Neural progenitor cell (in vitro differentiated cells): ENCODE measurements around the gene ST6GAL1. TPM values are rescaled to one million over a fixed set of nuclear protein-coding genes. Genes with fewer than 3 reads are reported as not detected.

Experiments
- DNase-seq: peaks from one replicate; pipeline ENCODE4 v3.0.0-alpha.2; 2016; ENCODE audit warnings: low spot score
- H2AFZ ChIP-seq: fragments of 200-600 bp; sonication (generic); replicated peaks from 2 replicates; pipeline ENCODE4 v1.6.1; 2016; ENCODE audit warnings: antibody characterized with exemption
- H3F3A ChIP-seq: fragments of 200-600 bp; sonication (generic); 2 replicates; pipeline ENCODE4 v1.6.1; 2016; ENCODE audit warnings: antibody characterized with exemption, low read depth
- H3K27ac ChIP-seq: fragments of 200-600 bp; sonication (generic); 2 replicates; pipeline ENCODE4 v1.5.1; 2016; ENCODE audit warnings: mild to moderate bottlenecking
- H3K27me3 ChIP-seq: fragments of 200-600 bp; sonication (generic); 2 replicates; pipeline ENCODE4 v1.6.1; 2016; ENCODE audit warnings: mild to moderate bottlenecking, moderate library complexity
- H3K36me3 ChIP-seq: fragments of 200-600 bp; sonication (generic); 2 replicates; pipeline ENCODE4 v1.5.1; 2016
- H3K4me1 ChIP-seq: fragments of 200-600 bp; sonication (generic); 2 replicates; pipeline ENCODE4 v1.6.1; 2016; ENCODE audit warnings: mixed run types
- H3K4me2 ChIP-seq: fragments of 200-600 bp; sonication (generic); 2 replicates; pipeline ENCODE4 v1.6.1; 2016
- H3K4me3 ChIP-seq: fragments of 200-600 bp; sonication (generic); 2 replicates; pipeline ENCODE4 v1.5.1; 2016
- H3K79me2 ChIP-seq: fragments of 200-600 bp; sonication (generic); 2 replicates; pipeline ENCODE4 v1.6.1; 2016; ENCODE audit warnings: low read depth
- H3K9ac ChIP-seq: fragments of 200-600 bp; sonication (generic); 2 replicates; pipeline ENCODE4 v1.6.1; 2016
- H3K9me3 ChIP-seq: fragments of 200-600 bp; sonication (generic); 2 replicates; pipeline ENCODE4 v1.5.1; 2016; ENCODE audit warnings: low read depth
- H4K20me1 ChIP-seq: fragments of 200-600 bp; sonication (generic); 2 replicates; pipeline ENCODE4 v1.6.1; 2016; ENCODE audit warnings: low read depth
- H3K27ac Mint-ChIP-seq: 3 replicates; pipeline ENCODE4 v1.8.0; 2021; ENCODE audit warnings: mixed read lengths
- H3K27me3 Mint-ChIP-seq: 2 replicates; pipeline ENCODE4 v1.8.0; 2022; ENCODE audit warnings: low read depth, mild to moderate bottlenecking, inconsistent platforms, moderate library complexity, mixed read lengths; ENCODE audit not compliant: insufficient read depth
- H3K36me3 Mint-ChIP-seq: 3 replicates; pipeline ENCODE4 v1.8.0; 2021; ENCODE audit warnings: mixed read lengths
- H3K4me1 Mint-ChIP-seq: 3 replicates; pipeline ENCODE4 v1.8.0; 2021; ENCODE audit warnings: mixed read lengths
- H3K4me3 Mint-ChIP-seq: 3 replicates; pipeline ENCODE4 v1.8.0; 2021; ENCODE audit warnings: mild to moderate bottlenecking, moderate library complexity, mixed read lengths
- H3K9me3 Mint-ChIP-seq: 3 replicates; pipeline ENCODE4 v1.8.0; 2020; ENCODE audit warnings: mixed read lengths
- CTCF ChIP-seq: fragments of 200-600 bp; sonication (generic); IDR thresholded peaks from 2 replicates; pipeline ENCODE4 v1.5.1; 2017; ENCODE audit warnings: antibody characterized with exemption, mild to moderate bottlenecking
- EZH2 ChIP-seq: fragments of 200-600 bp; sonication (generic); IDR thresholded peaks from 2 replicates; pipeline ENCODE4 v1.6.1; 2017; ENCODE audit warnings: antibody characterized with exemption, mild to moderate bottlenecking, moderate library complexity
- EZH2phosphoT487 ChIP-seq: fragments of 200-600 bp; sonication (generic); IDR thresholded peaks from 2 replicates; pipeline ENCODE4 v1.6.1; 2017; ENCODE audit warnings: antibody characterized with exemption
- total RNA-seq: library from RNA; depleted of rRNA; stranded (reverse); fragments of >200 nt; gene quantifications from 2 replicates; pipeline ENCODE4 v1.2.3, GENCODE V29; 2015; ENCODE audit warnings: low replicate concordance

Gene ST6GAL1
- total RNA-seq, 1 donor from 2014 or later, result 27.3 TPM

- Mint-ChIP-seq H3K9me3 (no peaks in the 10 kb centered on the region), H3K4me1 (no peaks in the 10 kb centered on the region), H3K4me3 (no peak overlapping the region), H3K36me3 (peaks cover 8% of the 10 kb centered on the region), H3K27me3 (peaks cover 3% of the 10 kb centered on the region), H3K27ac (no peak overlapping the region)
- Histone ChIP-seq H3K9me3 (no peaks in the 10 kb centered on the region), H3K4me3 (no peak overlapping the region), H4K20me1 (no peaks in the 10 kb centered on the region), H3K79me2 (no peaks in the 10 kb centered on the region), H2AFZ (no peak overlapping the region), H3K36me3 (no peaks in the 10 kb centered on the region), H3K4me2 (no peak overlapping the region), H3K27ac (no peak overlapping the region), H3K27me3 (no peaks in the 10 kb centered on the region), H3F3A (no peaks in the 10 kb centered on the region), H3K9ac (no peak overlapping the region), H3K4me1 (no peaks in the 10 kb centered on the region)
- no peak for DNase-seq
- no peak for TF ChIP-seq CTCF
- no peak for TF ChIP-seq EZH2
- TF ChIP-seq EZH2phosphoT487, result no peak
These were observed 86.5 kb downstream of the ST6GAL1 start for GRCh38 chr3:187016639-187017345.

GRCh38 chr3:187017511-187018230, 87.3 kb downstream of the ST6GAL1 start:
- no peaks in the 10 kb centered on the region for H3K4me1 ChIP-seq
- H3K9me3 ChIP-seq, result no peaks in the 10 kb centered on the region
- H4K20me1 ChIP-seq, result no peaks in the 10 kb centered on the region
- no peak overlapping the region for H3K27ac ChIP-seq
- H3K36me3 Mint-ChIP-seq, result peaks cover 9% of the 10 kb centered on the region
- H3K27me3 Mint-ChIP-seq, result peaks cover 3% of the 10 kb centered on the region
- no peaks in the 10 kb centered on the region for H3K4me1 Mint-ChIP-seq
- no peak overlapping the region for H3K27ac Mint-ChIP-seq
- no peaks in the 10 kb centered on the region for H3K36me3 ChIP-seq
- H3K27me3 ChIP-seq, result no peaks in the 10 kb centered on the region
- no peaks in the 10 kb centered on the region for H3K9me3 Mint-ChIP-seq
- H3K4me2 ChIP-seq, result no peak overlapping the region
- no peak overlapping the region for H3K4me3 Mint-ChIP-seq
- no peak overlapping the region for H2AFZ ChIP-seq
- TF ChIP-seq EZH2 (no peak), EZH2phosphoT487 (no peak)
- no peak for DNase-seq
- H3F3A ChIP-seq, result no peaks in the 10 kb centered on the region
- H3K4me3 ChIP-seq, result no peak overlapping the region
- H3K79me2 ChIP-seq, result no peaks in the 10 kb centered on the region
- H3K9ac ChIP-seq, result no peak overlapping the region

- Histone ChIP-seq H3F3A (no peaks in the 10 kb centered on the region), H3K36me3 (no peaks in the 10 kb centered on the region), H3K9ac (no peak overlapping the region), H4K20me1 (no peaks in the 10 kb centered on the region), H3K4me3 (no peak overlapping the region), H3K79me2 (peaks cover 3% of the 10 kb centered on the region), H3K4me2 (no peak overlapping the region), H3K4me1 (no peaks in the 10 kb centered on the region), H3K27me3 (no peaks in the 10 kb centered on the region), H3K9me3 (no peaks in the 10 kb centered on the region), H3K27ac (no peak overlapping the region), H2AFZ (no peak overlapping the region)
- Mint-ChIP-seq H3K27ac (no peak overlapping the region), H3K4me1 (no peaks in the 10 kb centered on the region), H3K4me3 (no peak overlapping the region), H3K9me3 (no peaks in the 10 kb centered on the region), H3K27me3 (peaks cover under 1% of the 10 kb centered on the region), H3K36me3 (peaks cover 9% of the 10 kb centered on the region)
- DNase-seq, result peak; percentile 9
- TF ChIP-seq CTCF (peak; percentile 18), EZH2phosphoT487 (no peak), EZH2 (no peak)
These were observed 89.3 kb downstream of the ST6GAL1 start for GRCh38 chr3:187019542-187020072.
